MM.1S (cell line): ENCODE measurements around the gene CPPED1.

Experiments
- DNase-seq: peaks from one replicate; pipeline ENCODE4 v3.0.0-alpha.2; 2015
- H2AFZ ChIP-seq: fragments of 300-600 bp; sonication (generic); 2 replicates; pipeline ENCODE4 v1.6.0; 2016; ENCODE audit warnings: antibody characterized with exemption, low read length
- H3F3A ChIP-seq: fragments of 300-600 bp; sonication (generic); 2 replicates; pipeline ENCODE4 v1.6.1; 2016; ENCODE audit warnings: mild to moderate bottlenecking, antibody characterized with exemption, low read length, moderate library complexity, mixed read lengths; ENCODE audit not compliant: insufficient read depth
- H3K27ac ChIP-seq: fragments of 300-600 bp; sonication (generic); 2 replicates; pipeline ENCODE4 v1.5.1; 2016; ENCODE audit warnings: mild to moderate bottlenecking, low read length
- H3K27me3 ChIP-seq: fragments of 300-600 bp; sonication (generic); replicated peaks from 2 replicates; pipeline ENCODE4 v1.6.0; 2016; ENCODE audit warnings: low read length; ENCODE audit not compliant: insufficient read depth
- H3K36me3 ChIP-seq: fragments of 300-600 bp; sonication (generic); replicated peaks from 2 replicates; pipeline ENCODE4 v1.6.1; 2016; ENCODE audit warnings: mild to moderate bottlenecking, low read length, mixed read lengths; ENCODE audit not compliant: insufficient read depth
- H3K4me1 ChIP-seq: fragments of 300-600 bp; sonication (generic); 2 replicates; pipeline ENCODE4 v1.6.1; 2016; ENCODE audit warnings: low read length, mixed read lengths
- H3K4me2 ChIP-seq: fragments of 300-600 bp; sonication (generic); 2 replicates; pipeline ENCODE4 v1.6.0; 2016; ENCODE audit warnings: low read depth, low read length
- H3K4me3 ChIP-seq: fragments of 300-600 bp; sonication (generic); 2 replicates; pipeline ENCODE4 v1.5.1; 2016; ENCODE audit warnings: low read length, mixed read lengths
- H3K79me2 ChIP-seq: fragments of 300-600 bp; sonication (generic); 2 replicates; pipeline ENCODE4 v1.6.1; 2016; ENCODE audit warnings: mixed run types, low read length, mixed read lengths
- H3K9ac ChIP-seq: fragments of 300-600 bp; sonication (generic); 2 replicates; pipeline ENCODE4 v1.6.1; 2016; ENCODE audit warnings: low read length, mixed read lengths
- H3K9me2 ChIP-seq: fragments of 300-600 bp; sonication (generic); replicated peaks from 2 replicates; pipeline ENCODE4 v1.6.1; 2016; ENCODE audit warnings: mild to moderate bottlenecking, low read length, mixed read lengths; ENCODE audit not compliant: insufficient read depth
- H3K9me3 ChIP-seq: fragments of 300-600 bp; sonication (generic); replicated peaks from 2 replicates; pipeline ENCODE4 v1.6.1; 2016; ENCODE audit warnings: mild to moderate bottlenecking, low read length, mixed read lengths; ENCODE audit not compliant: insufficient read depth
- H4K20me1 ChIP-seq: fragments of 300-600 bp; sonication (generic); 2 replicates; pipeline ENCODE4 v1.6.1; 2016; ENCODE audit warnings: mild to moderate bottlenecking, low read length, moderate library complexity, mixed read lengths; ENCODE audit not compliant: insufficient read depth
- CTCF ChIP-seq: fragments of 300-600 bp; sonication (generic); IDR thresholded peaks from 2 replicates; pipeline ENCODE4 v1.5.1; 2016; ENCODE audit warnings: antibody characterized with exemption, low read length, mixed read lengths
- EZH2 ChIP-seq: fragments of 300-600 bp; sonication (generic); optimal IDR thresholded peaks from 2 replicates; pipeline ENCODE3; 2017; ENCODE audit warnings: low read depth, mild to moderate bottlenecking, antibody characterized with exemption, low read length, mixed read lengths
- EZH2phosphoT487 ChIP-seq: fragments of 300-600 bp; sonication (generic); IDR thresholded peaks from 2 replicates; pipeline ENCODE4 v1.6.1; 2018; ENCODE audit warnings: antibody characterized with exemption, low read length

The CPPED1 gene

GRCh38 chr16:12613131-12613991, 190.3 kb downstream of the CPPED1 start:
- DNase-seq, result no peak
- no peak overlapping the region for H2AFZ ChIP-seq
- no peaks in the 10 kb centered on the region for H3K36me3 ChIP-seq
- H3K4me3 ChIP-seq, result no peak overlapping the region
- H3K9ac ChIP-seq, result no peak overlapping the region
- H3K4me2 ChIP-seq, result no peak overlapping the region
- H3F3A ChIP-seq, result no peaks in the 10 kb centered on the region
- no peaks in the 10 kb centered on the region for H3K9me2 ChIP-seq
- TF ChIP-seq CTCF, result no peak
- no peak for TF ChIP-seq EZH2
- TF ChIP-seq EZH2phosphoT487, result no peak
- no peaks in the 10 kb centered on the region for H3K79me2 ChIP-seq
- H3K27me3 ChIP-seq, result no peaks in the 10 kb centered on the region
- H4K20me1 ChIP-seq, result no peaks in the 10 kb centered on the region
- no peaks in the 10 kb centered on the region for H3K4me1 ChIP-seq
- H3K9me3 ChIP-seq, result no peaks in the 10 kb centered on the region
- H3K27ac ChIP-seq, result no peak overlapping the region

GRCh38 chr16:12612598-12613101, 191.0 kb downstream of the CPPED1 start:
- no peak for DNase-seq
- Histone ChIP-seq H3K27me3 (no peaks in the 10 kb centered on the region), H3K27ac (no peak overlapping the region), H3K9ac (no peak overlapping the region), H3K36me3 (no peaks in the 10 kb centered on the region), H3K4me2 (no peak overlapping the region), H2AFZ (no peak overlapping the region), H4K20me1 (no peaks in the 10 kb centered on the region), H3K9me3 (no peaks in the 10 kb centered on the region), H3K79me2 (no peaks in the 10 kb centered on the region), H3K4me3 (no peak overlapping the region), H3K4me1 (no peaks in the 10 kb centered on the region), H3F3A (no peaks in the 10 kb centered on the region), H3K9me2 (no peaks in the 10 kb centered on the region)
- no peak for TF ChIP-seq EZH2phosphoT487
- TF ChIP-seq EZH2, result no peak
- no peak for TF ChIP-seq CTCF

- no peak overlapping the region for H3K4me3 ChIP-seq
- no peaks in the 10 kb centered on the region for H4K20me1 ChIP-seq
- H3K9me2 ChIP-seq, result no peaks in the 10 kb centered on the region
- no peak overlapping the region for H2AFZ ChIP-seq
- H3K27ac ChIP-seq, result no peak overlapping the region
- DNase-seq, result no peak
- H3K9ac ChIP-seq, result no peak overlapping the region
- H3K27me3 ChIP-seq, result no peaks in the 10 kb centered on the region
- no peaks in the 10 kb centered on the region for H3F3A ChIP-seq
- no peaks in the 10 kb centered on the region for H3K4me1 ChIP-seq
- H3K79me2 ChIP-seq, result no peaks in the 10 kb centered on the region
- H3K36me3 ChIP-seq, result no peaks in the 10 kb centered on the region
- H3K4me2 ChIP-seq, result no peak overlapping the region
- H3K9me3 ChIP-seq, result no peaks in the 10 kb centered on the region
- no peak for TF ChIP-seq CTCF
- TF ChIP-seq EZH2, result no peak
- TF ChIP-seq EZH2phosphoT487, result no peak
Measured at GRCh38 chr16:12611916-12612597, 191.6 kb downstream of the CPPED1 start.
